HCT116 (cell line): ENCODE data around the gene THSD4. TPM values are rescaled to one million over a fixed set of nuclear protein-coding genes. Genes with fewer than 3 reads are reported as not detected.

Experiments
- ATAC-seq: fragments of 200-7000 bp; cut with Tn5 transposase; 2 replicates; pipeline ENCODE4 v1.9.1; 2020; ENCODE audit warnings: mild to moderate bottlenecking, moderate library complexity
- BruUV-seq: library from RNA; stranded (reverse); fragments of 400-500 nt; replicated peaks from 2 replicates; lab custom pipeline; 2021; lab: Mats Ljungman, UMichigan
- CTCF ChIA-PET: fragments of 300-600 bp; sonication (Branson Sonifier 250); formaldehyde crosslinking; loops from one replicate; lab custom pipeline; 2021; ENCODE audit warnings: antibody characterized with exemption; lab: Charles Lee
- POLR2A ChIA-PET: fragments of 300-600, 350-600 bp; sonication (Branson Sonifier 250); formaldehyde crosslinking; loops from one replicate; lab custom pipeline; 2021; ENCODE audit warnings: antibody characterized with exemption; lab: Charles Lee
- RAD21 ChIA-PET, 2 experiments: fragments of 300-600 bp; sonication (Branson Sonifier 250); formaldehyde crosslinking; loops; one replicate each; lab custom pipeline; 2023; ENCODE audit warnings: low total read pairs in 2 of 2; ENCODE audit not compliant: uncharacterized antibody in 2 of 2, unreplicated experiment in 2 of 2, low non-redundant PET in 1 of 2; lab: Charles Lee
- DNase-seq: peaks from one replicate; pipeline ENCODE4 v3.0.0-alpha.2; 2010; ENCODE audit warnings: low read depth, low spot score
- H2AFZ ChIP-seq: fragments of 200-600 bp; shearing (Covaris generic), sonication (generic); 2 replicates; pipeline ENCODE4 v1.6.1; 2017; ENCODE audit warnings: low read depth, mixed run types, mixed read lengths, antibody characterized with exemption, low read length; ENCODE audit not compliant: poor library complexity, severe bottlenecking
- H3K27ac ChIP-seq: 2 replicates; pipeline ENCODE4 v1.5.1; 2012; ENCODE audit warnings: low read depth, low read length
- H3K27me3 ChIP-seq: fragments of 200-600 bp; sonication (generic); 2 replicates; pipeline ENCODE4 v1.6.1; 2016; ENCODE audit warnings: mixed run types, low read length, mixed read lengths; ENCODE audit not compliant: insufficient read depth
- H3K36me3 ChIP-seq, 2 experiments: fragments of 200-500 bp in 1 of 2; fragments of 200-600 bp in 1 of 2; sonication (Bioruptor generic) in 1 of 2; sonication (generic) in 1 of 2; 2 replicates each; pipeline versions ENCODE4 v1.5.1 to v1.6.1; 2014 to 2016; ENCODE audit warnings: low read length in 2 of 2, inconsistent platforms in 1 of 2, mixed read lengths in 1 of 2, mixed run types in 1 of 2; ENCODE audit not compliant: insufficient read depth in 2 of 2, control insufficient read depth in 1 of 2
- H3K4me1 ChIP-seq, 2 experiments: fragments of 200-600 bp in 1 of 2; sonication (generic) in 1 of 2; 2 replicates each; pipeline versions ENCODE4 v1.5.1 to v1.6.1; 2012 to 2017; ENCODE audit warnings: low read length in 2 of 2, inconsistent platforms in 1 of 2, mild to moderate bottlenecking in 1 of 2, mixed read lengths in 1 of 2, mixed run types in 1 of 2, moderate library complexity in 1 of 2; ENCODE audit not compliant: insufficient read depth in 2 of 2, control insufficient read depth in 1 of 2
- H3K4me2 ChIP-seq: fragments of 200-600 bp; sonication (generic); 2 replicates; pipeline ENCODE4 v1.6.1; 2017; ENCODE audit warnings: mixed run types, low read length, mixed read lengths
- H3K4me3 ChIP-seq, 2 experiments: fragments of 200-600 bp in 1 of 2; sonication (generic) in 1 of 2; replicated peaks in 1 of 2; 2 replicates each; pipeline ENCODE4 v1.5.1; 2011 to 2016; ENCODE audit warnings: low read length in 2 of 2, control low read depth in 1 of 2, low read depth in 1 of 2, mild to moderate bottlenecking in 1 of 2, mixed read lengths in 1 of 2, mixed run types in 1 of 2
- H3K79me2 ChIP-seq: fragments of 200-600 bp; sonication (generic); 2 replicates; pipeline ENCODE4 v1.6.1; 2017; ENCODE audit warnings: mild to moderate bottlenecking, mixed run types, low read length, moderate library complexity, mixed read lengths; ENCODE audit not compliant: insufficient read depth
- H3K9ac ChIP-seq: fragments of 200-600 bp; sonication (generic); 2 replicates; pipeline ENCODE4 v1.6.1; 2016; ENCODE audit warnings: low read length, mixed read lengths
- H3K9me2 ChIP-seq: fragments of 200-600 bp; sonication (generic), shearing (Covaris generic); 2 replicates; pipeline ENCODE4 v1.6.1; 2017; ENCODE audit warnings: mixed run types, mild to moderate bottlenecking, moderate library complexity; ENCODE audit not compliant: insufficient read depth
- H3K9me3 ChIP-seq, 2 experiments: fragments of 200-500 bp in 1 of 2; fragments of 200-600 bp in 1 of 2; sonication (Bioruptor generic) in 1 of 2; sonication (generic) in 1 of 2; 2 replicates each; pipeline ENCODE4 v1.6.1; 2014 to 2017; ENCODE audit warnings: low read length in 2 of 2, mixed read lengths in 2 of 2, inconsistent platforms in 1 of 2, low read depth in 1 of 2, mild to moderate bottlenecking in 1 of 2, mixed run types in 1 of 2, moderate library complexity in 1 of 2; ENCODE audit not compliant: control insufficient read depth in 1 of 2, insufficient read depth in 1 of 2
- H4K20me1 ChIP-seq: fragments of 200-600 bp; sonication (generic), shearing (Covaris generic); 2 replicates; pipeline ENCODE4 v1.6.1; 2017; ENCODE audit warnings: mixed run types, mild to moderate bottlenecking, moderate library complexity; ENCODE audit not compliant: insufficient read depth
- CBX3 ChIP-seq: IDR thresholded peaks from 2 replicates; pipeline ENCODE4 v1.6.1; 2012; ENCODE audit warnings: low read depth
- CEBPB ChIP-seq: IDR thresholded peaks from 2 replicates; pipeline ENCODE4 v1.6.1; 2012; ENCODE audit warnings: low read depth
- EGR1 ChIP-seq: IDR thresholded peaks from 2 replicates; pipeline ENCODE4 v1.6.1; 2012; ENCODE audit warnings: low read depth
- ELF1 ChIP-seq: IDR thresholded peaks from 2 replicates; pipeline ENCODE4 v1.6.1; 2012; ENCODE audit warnings: low read depth, borderline replicate concordance
- EZH2phosphoT487 ChIP-seq: fragments of 200-600 bp; IDR thresholded peaks from 2 replicates; pipeline ENCODE4 v1.6.1; 2018; ENCODE audit warnings: antibody characterized with exemption, borderline replicate concordance
- FOSL1 ChIP-seq: IDR thresholded peaks from 2 replicates; pipeline ENCODE4 v1.6.1; 2012; ENCODE audit warnings: low read depth
- JUND ChIP-seq: IDR thresholded peaks from 2 replicates; pipeline ENCODE4 v1.6.1; 2012
- POLR2A ChIP-seq: IDR thresholded peaks from 2 replicates; pipeline ENCODE4 v1.7.0; 2011; ENCODE audit warnings: borderline replicate concordance; ENCODE audit not compliant: insufficient read depth, insufficient read length; ENCODE audit errors: extremely low read depth
- RAD21 ChIP-seq: IDR thresholded peaks from 2 replicates; pipeline ENCODE4 v1.6.1; 2012; ENCODE audit warnings: low read depth, mild to moderate bottlenecking
- SIN3A ChIP-seq: IDR thresholded peaks from 2 replicates; pipeline ENCODE4 v1.6.1; 2012; ENCODE audit warnings: low read depth
- SP1 ChIP-seq: IDR thresholded peaks from 2 replicates; pipeline ENCODE4 v1.6.1; 2012; ENCODE audit warnings: low read depth
- SRF ChIP-seq: IDR thresholded peaks from 2 replicates; pipeline ENCODE4 v1.6.1; 2012; ENCODE audit warnings: low read depth
- TCF7L2 ChIP-seq: IDR thresholded peaks from 2 replicates; pipeline ENCODE4 v1.7.0; 2011; ENCODE audit warnings: borderline replicate concordance, inconsistent platforms; ENCODE audit not compliant: insufficient read depth, insufficient read length; ENCODE audit errors: extremely low read depth
- ZFX ChIP-seq: fragments of 450-650 bp; IDR thresholded peaks from 2 replicates; pipeline ENCODE4 v1.6.1; 2017
- ZNF274 ChIP-seq: fragments of 200-500 bp; sonication (Bioruptor generic); IDR thresholded peaks from 2 replicates; pipeline ENCODE4 v1.6.1; 2014; ENCODE audit warnings: mild to moderate bottlenecking, low read depth, low read length, inconsistent platforms
- intact Hi-C: fragments of 100-400 bp; cut with micrococcal nuclease; formaldehyde crosslinking; loops from 2 replicates; pipeline ENCODE4 v1.10.0; 2022
- total RNA-seq: library from RNA; stranded (reverse); gene quantifications from one replicate; pipeline ENCODE4 v1.2.1, GENCODE V29; 2021; ENCODE audit not compliant: unreplicated experiment
- TF ChIP-seq, protein P1 (sequence below): IDR thresholded peaks from 2 replicates; pipeline ENCODE4 v1.6.1; 2012
- TF ChIP-seq, protein P2 (sequence below): IDR thresholded peaks from 2 replicates; pipeline ENCODE4 v1.6.1; 2012
- TF ChIP-seq, protein P3 (sequence below): IDR thresholded peaks from 2 replicates; pipeline ENCODE4 v1.6.1; 2011; ENCODE audit warnings: mild to moderate bottlenecking, low read length, moderate library complexity; ENCODE audit not compliant: insufficient replicate concordance; ENCODE audit errors: extremely low read depth
- TF ChIP-seq, protein P4 (sequence below): IDR thresholded peaks from 2 replicates; pipeline ENCODE4 v1.6.1; 2012; ENCODE audit warnings: low read depth
- TF ChIP-seq, protein P5 (sequence below), 3 experiments: fragments of 200-600 bp in 1 of 3; sonication (generic) in 1 of 3; IDR thresholded peaks in 2 of 3; conservative IDR thresholded peaks in 1 of 3; 2 replicates each; pipeline ENCODE4 v1.5.1; 2012 to 2017; ENCODE audit warnings: low read depth in 2 of 3, low read length in 2 of 3, antibody characterized with exemption in 1 of 3, borderline replicate concordance in 1 of 3, control low read depth in 1 of 3, mild to moderate bottlenecking in 1 of 3, mixed read lengths in 1 of 3, mixed run types in 1 of 3, moderate library complexity in 1 of 3; ENCODE audit not compliant: insufficient read depth in 1 of 3

THSD4 gene
- total RNA-seq, 1 experiment from 2014 or later = 30.5 TPM

DNA sequence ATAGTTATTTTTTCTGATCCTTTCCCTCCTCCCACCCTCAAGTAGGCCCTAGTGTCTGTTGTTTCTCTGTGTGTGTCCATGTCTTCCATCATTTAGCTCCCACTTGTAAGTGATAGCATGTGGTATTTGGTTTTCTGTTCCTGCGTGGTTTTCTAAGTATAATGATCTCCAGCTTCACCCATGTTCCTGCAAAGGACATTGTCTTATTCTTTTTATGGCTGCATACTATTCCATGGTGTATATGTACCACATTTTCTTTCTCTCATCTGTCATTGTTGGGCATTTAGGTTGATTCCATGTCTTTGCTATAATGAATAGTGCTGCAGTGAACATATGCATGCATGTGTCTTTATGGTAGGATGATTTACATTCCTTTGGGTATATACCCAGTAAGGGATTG is 549.4 kb downstream of the THSD4 start:
- Histone ChIP-seq H3K4me3 (no peak overlapping the region), H3K79me2 (no peaks in the 10 kb centered on the region), H3K9me3 (no peaks in the 10 kb centered on the region), H2AFZ (no peak overlapping the region), H3K27ac (no peak overlapping the region), H3K4me2 (no peak overlapping the region), H3K27me3 (no peaks in the 10 kb centered on the region), H3K4me1 (no peaks in the 10 kb centered on the region), H3K9ac (no peak overlapping the region), H3K9me2 (no peaks in the 10 kb centered on the region; the same call in 1 of the 2 replicates), H4K20me1 (no peaks in the 10 kb centered on the region), H3K36me3 (no peaks in the 10 kb centered on the region)
- no peak for TF ChIP-seq CBX3
- TF ChIP-seq ZNF274 = no peak
- no peak for TF ChIP-seq JUND
- TF ChIP-seq SRF = no peak
- no peak for TF ChIP-seq POLR2A
- TF ChIP-seq, protein P1, sequence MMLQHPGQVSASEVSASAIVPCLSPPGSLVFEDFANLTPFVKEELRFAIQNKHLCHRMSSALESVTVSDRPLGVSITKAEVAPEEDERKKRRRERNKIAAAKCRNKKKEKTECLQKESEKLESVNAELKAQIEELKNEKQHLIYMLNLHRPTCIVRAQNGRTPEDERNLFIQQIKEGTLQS = no peak
- TF ChIP-seq CEBPB = no peak
- TF ChIP-seq, protein P2, sequence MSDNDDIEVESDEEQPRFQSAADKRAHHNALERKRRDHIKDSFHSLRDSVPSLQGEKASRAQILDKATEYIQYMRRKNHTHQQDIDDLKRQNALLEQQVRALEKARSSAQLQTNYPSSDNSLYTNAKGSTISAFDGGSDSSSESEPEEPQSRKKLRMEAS = no peak
- TF ChIP-seq ELF1 = no peak
- no peak for TF ChIP-seq SIN3A
- TF ChIP-seq, protein P3, sequence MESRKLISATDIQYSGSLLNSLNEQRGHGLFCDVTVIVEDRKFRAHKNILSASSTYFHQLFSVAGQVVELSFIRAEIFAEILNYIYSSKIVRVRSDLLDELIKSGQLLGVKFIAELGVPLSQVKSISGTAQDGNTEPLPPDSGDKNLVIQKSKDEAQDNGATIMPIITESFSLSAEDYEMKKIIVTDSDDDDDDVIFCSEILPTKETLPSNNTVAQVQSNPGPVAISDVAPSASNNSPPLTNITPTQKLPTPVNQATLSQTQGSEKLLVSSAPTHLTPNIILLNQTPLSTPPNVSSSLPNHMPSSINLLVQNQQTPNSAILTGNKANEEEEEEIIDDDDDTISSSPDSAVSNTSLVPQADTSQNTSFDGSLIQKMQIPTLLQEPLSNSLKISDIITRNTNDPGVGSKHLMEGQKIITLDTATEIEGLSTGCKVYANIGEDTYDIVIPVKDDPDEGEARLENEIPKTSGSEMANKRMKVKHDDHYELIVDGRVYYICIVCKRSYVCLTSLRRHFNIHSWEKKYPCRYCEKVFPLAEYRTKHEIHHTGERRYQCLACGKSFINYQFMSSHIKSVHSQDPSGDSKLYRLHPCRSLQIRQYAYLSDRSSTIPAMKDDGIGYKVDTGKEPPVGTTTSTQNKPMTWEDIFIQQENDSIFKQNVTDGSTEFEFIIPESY = no peak
- no peak for TF ChIP-seq FOSL1
- TF ChIP-seq SP1 = no peak
- TF ChIP-seq, protein P4, sequence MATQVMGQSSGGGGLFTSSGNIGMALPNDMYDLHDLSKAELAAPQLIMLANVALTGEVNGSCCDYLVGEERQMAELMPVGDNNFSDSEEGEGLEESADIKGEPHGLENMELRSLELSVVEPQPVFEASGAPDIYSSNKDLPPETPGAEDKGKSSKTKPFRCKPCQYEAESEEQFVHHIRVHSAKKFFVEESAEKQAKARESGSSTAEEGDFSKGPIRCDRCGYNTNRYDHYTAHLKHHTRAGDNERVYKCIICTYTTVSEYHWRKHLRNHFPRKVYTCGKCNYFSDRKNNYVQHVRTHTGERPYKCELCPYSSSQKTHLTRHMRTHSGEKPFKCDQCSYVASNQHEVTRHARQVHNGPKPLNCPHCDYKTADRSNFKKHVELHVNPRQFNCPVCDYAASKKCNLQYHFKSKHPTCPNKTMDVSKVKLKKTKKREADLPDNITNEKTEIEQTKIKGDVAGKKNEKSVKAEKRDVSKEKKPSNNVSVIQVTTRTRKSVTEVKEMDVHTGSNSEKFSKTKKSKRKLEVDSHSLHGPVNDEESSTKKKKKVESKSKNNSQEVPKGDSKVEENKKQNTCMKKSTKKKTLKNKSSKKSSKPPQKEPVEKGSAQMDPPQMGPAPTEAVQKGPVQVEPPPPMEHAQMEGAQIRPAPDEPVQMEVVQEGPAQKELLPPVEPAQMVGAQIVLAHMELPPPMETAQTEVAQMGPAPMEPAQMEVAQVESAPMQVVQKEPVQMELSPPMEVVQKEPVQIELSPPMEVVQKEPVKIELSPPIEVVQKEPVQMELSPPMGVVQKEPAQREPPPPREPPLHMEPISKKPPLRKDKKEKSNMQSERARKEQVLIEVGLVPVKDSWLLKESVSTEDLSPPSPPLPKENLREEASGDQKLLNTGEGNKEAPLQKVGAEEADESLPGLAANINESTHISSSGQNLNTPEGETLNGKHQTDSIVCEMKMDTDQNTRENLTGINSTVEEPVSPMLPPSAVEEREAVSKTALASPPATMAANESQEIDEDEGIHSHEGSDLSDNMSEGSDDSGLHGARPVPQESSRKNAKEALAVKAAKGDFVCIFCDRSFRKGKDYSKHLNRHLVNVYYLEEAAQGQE = no peak
- no peak for TF ChIP-seq RAD21
- no peak for TF ChIP-seq TCF7L2
- TF ChIP-seq EGR1 = no peak
- TF ChIP-seq, protein P5, sequence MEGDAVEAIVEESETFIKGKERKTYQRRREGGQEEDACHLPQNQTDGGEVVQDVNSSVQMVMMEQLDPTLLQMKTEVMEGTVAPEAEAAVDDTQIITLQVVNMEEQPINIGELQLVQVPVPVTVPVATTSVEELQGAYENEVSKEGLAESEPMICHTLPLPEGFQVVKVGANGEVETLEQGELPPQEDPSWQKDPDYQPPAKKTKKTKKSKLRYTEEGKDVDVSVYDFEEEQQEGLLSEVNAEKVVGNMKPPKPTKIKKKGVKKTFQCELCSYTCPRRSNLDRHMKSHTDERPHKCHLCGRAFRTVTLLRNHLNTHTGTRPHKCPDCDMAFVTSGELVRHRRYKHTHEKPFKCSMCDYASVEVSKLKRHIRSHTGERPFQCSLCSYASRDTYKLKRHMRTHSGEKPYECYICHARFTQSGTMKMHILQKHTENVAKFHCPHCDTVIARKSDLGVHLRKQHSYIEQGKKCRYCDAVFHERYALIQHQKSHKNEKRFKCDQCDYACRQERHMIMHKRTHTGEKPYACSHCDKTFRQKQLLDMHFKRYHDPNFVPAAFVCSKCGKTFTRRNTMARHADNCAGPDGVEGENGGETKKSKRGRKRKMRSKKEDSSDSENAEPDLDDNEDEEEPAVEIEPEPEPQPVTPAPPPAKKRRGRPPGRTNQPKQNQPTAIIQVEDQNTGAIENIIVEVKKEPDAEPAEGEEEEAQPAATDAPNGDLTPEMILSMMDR (IDR thresholded peaks at IDR 0.05 in 2 of 3, conservative IDR thresholded peaks at IDR 0.05 in 1 of 3; ENCODE audit: borderline replicate concordance in 1 of 3, insufficient read depth in 1 of 3, low read depth in 2 of 3, low read length in 2 of 3) = no peak
- no peak for TF ChIP-seq EZH2phosphoT487
- no peak for TF ChIP-seq ZFX
- no peak for DNase-seq
- POLR2A ChIA-PET = no interaction called here
- RAD21 ChIA-PET = no interaction called here
- ATAC-seq = no peak
- CTCF ChIA-PET = no interaction called here
- intact Hi-C loops = no loop called here
- BruUV-seq = no TSS peak
